NCI-H2029 (cell line): ENCODE measurements around the gene ITPK1.
"Not testable (repeated sequence)": the region's sequence is repeated elsewhere in the genome, so short reads cannot be mapped to it uniquely, and the experiment has no call there.

Experiments used
- DNase-seq: peaks from one replicate; lab custom pipeline; 2025; lab: John Stamatoyannopoulos, UW

Gene ITPK1

GRCh38 chr14:93115821-93116675 lies at the start of gene ITPK1:
TSS of gene ITPK1 (minus strand) at chr14:93115925. CDS start at chr14:93115163, 762 bp downstream.
- no peak for DNase-seq

- no peak for DNase-seq
Measured at GRCh38 chr14:93163564-93163963, 47.8 kb upstream of the ITPK1 start.

GRCh38 chr14:93161411-93161940 lies 45.8 kb upstream of the ITPK1 start:
- DNase-seq, result no peak

- no peak for DNase-seq
Measured at GRCh38 chr14:93160353-93160801, 44.7 kb upstream of the ITPK1 start.

GRCh38 chr14:93159625-93160352 lies 44.1 kb upstream of the ITPK1 start:
- not testable (repeated sequence) for DNase-seq

- DNase-seq, result not testable (repeated sequence)
Measured at GRCh38 chr14:93158349-93158748, 42.6 kb upstream of the ITPK1 start.

GRCh38 chr14:93156693-93157369 lies 41.1 kb upstream of the ITPK1 start:
- DNase-seq, result no peak

GRCh38 chr14:93155667-93156066 lies 39.9 kb upstream of the ITPK1 start:
- no peak for DNase-seq

- no peak for DNase-seq
Measured at GRCh38 chr14:93153121-93153520, 37.4 kb upstream of the ITPK1 start.

- no peak for DNase-seq
Measured at GRCh38 chr14:93150227-93151208, 34.8 kb upstream of the ITPK1 start.

- DNase-seq, result no peak
Measured at GRCh38 chr14:93148979-93149378, 33.3 kb upstream of the ITPK1 start.

GRCh38 chr14:93146119-93146518 lies 30.4 kb upstream of the ITPK1 start:
- no peak for DNase-seq

GRCh38 chr14:93142854-93143652 lies 27.3 kb upstream of the ITPK1 start:
- DNase-seq, result no peak

- peak; percentile 45 for DNase-seq
Measured at GRCh38 chr14:93137864-93138263, 22.1 kb upstream of the ITPK1 start.

GRCh38 chr14:93136508-93136907 lies 20.8 kb upstream of the ITPK1 start:
- DNase-seq, result not testable (repeated sequence)

GRCh38 chr14:93136009-93136408 lies 20.3 kb upstream of the ITPK1 start:
- no peak for DNase-seq

- DNase-seq, result peak; percentile 45
Measured at GRCh38 chr14:93135399-93135798, 19.7 kb upstream of the ITPK1 start.

GRCh38 chr14:93133464-93133863 lies 17.7 kb upstream of the ITPK1 start:
- no peak for DNase-seq

- no peak for DNase-seq
Measured at GRCh38 chr14:93132472-93133065, 16.8 kb upstream of the ITPK1 start.
